ENCODE data around the gene ZSWIM1.
"Not testable (repeated sequence)": the region's sequence is repeated elsewhere in the genome, so short reads cannot be mapped to it uniquely, and the experiment has no call there.

The ZSWIM1 gene

GRCh38 chr20:45857114-45857881, 23.7 kb upstream of the ZSWIM1 start, which contains the start of the genes ACOT8 and ZSWIM3:
TSS of gene ACOT8 (minus strand) at chr20:45857392. CDS start at chr20:45857315, 77 bp downstream.
TSS of gene ZSWIM3 (plus strand) at chr20:45857614. CDS start at chr20:45857826, 212 bp downstream.
- peak; percentile 93 for DNase-seq

GRCh38 chr20:45857882-45858216, 23.2 kb upstream of the ZSWIM1 start:
- DNase-seq = no peak

- no peak for DNase-seq
Observed at GRCh38 chr20:45859916-45860315, 21.1 kb upstream of the ZSWIM1 start.

DNA sequence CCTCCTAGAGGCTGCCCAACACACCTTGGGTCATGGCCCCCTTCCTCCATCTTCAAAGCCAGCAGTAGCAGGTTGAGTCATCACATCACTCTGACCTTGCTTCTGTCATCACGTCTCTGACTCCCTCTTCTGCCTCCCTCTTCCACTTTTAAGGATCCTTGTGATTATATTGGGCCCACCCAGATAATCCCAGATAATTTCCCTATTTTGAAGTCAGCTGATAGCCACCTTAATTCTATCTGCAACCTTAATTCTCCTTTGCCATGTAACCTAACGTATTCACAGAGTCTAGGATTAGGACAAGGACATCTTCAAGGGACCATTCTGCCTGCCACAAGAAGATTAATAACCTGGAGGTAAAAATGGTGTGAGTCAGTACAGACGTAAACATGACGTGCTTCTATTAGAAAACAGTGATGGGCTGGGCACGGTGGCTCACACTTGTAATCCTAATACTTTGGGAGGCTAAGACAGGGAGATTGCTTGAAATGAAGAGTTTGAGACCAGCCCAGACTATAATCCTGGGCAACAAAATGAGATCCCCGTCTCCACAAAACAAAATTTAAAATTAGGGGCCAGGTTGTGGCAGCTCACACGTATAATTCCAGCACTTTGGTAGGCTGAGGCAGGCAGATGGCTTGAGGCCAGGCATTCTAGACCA, 20.3 kb upstream of the ZSWIM1 start:
- DNase-seq = no peak

DNA sequence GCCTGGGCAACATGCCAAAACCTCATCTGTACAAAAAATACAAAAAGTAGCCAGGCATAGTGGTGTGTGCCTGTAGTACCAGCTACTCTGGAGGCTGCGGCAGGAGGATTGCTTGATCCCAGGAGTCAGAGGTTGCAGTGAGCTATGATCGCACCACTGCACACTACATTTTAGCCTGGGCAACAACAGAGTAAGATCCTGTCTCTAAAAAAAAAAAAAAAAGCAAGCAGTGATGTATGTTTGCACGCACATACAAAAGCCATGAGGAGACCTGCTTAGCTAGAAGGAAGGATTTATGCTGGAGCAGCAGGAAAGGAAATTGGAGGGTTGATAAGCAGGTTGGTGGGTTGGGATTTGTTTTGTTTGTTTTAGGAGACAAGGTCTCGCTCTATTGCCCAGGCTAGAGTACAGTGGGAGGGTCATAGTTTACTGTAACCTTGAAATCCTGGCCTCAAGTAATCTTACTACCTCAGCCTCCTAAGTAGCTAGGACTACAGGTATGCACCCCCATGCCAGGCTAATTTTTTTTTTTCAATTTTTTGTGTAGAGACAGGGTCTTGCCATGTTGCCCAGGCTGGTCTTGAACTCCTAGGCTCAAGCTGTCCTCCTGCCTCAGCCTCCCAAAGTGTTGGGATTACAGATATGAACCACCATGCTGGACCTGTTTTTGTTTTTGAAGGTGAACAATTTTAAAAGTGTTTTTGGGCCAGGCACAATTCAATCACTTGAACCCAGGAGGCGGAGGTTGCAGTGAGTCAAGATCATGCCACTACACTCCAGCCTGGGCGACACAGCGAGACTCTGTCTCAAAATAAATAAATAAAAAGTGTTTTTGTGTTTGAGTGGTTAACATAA, 19.6 kb upstream of the ZSWIM1 start:
- DNase-seq = no peak

DNA sequence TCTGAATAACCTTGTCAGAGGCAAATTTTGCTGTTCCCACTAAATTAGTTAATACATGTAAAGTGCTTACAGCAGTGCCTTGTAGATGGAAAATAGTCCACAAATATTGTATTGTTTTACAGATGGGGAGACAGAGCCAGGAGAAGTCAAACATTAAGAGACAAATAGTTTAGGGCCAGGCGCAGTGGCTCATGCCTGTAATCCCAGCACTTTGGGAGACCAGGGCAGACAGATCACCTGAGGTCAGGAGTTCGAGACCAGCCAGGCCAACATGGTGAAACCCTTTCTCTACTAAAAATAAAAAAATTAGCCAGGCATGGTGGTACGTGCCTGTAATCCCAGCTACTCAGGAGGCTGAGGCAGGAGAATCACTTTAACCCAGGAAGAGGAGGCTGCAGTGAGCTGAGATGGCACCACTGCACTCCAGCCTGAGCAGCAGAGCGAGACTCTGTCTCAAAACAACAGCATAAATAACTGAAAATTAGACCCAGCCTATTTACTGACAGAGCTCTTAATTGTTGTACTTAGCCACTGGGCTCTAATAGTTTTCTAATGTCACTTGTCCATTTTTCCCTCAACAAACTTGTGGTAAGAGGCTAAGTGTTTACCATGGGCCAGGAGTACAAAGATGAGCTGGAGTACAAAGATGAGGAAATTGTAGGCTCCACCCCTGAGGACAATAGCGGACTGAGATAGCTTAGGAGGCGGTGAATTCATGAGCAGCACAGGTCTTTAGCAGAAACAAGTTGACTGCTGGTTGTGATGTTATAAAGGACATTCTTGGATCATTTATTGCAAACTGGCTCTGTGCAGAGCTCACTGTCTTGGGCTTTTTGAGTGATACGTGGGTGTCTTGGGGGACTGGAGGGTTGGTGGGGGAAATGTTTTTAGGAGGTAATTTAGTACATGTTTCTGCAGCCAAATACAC, 17.2 kb upstream of the ZSWIM1 start:
- no peak for DNase-seq

- no peak for DNase-seq
Observed at GRCh38 chr20:45866454-45866853, 14.6 kb upstream of the ZSWIM1 start.

DNA sequence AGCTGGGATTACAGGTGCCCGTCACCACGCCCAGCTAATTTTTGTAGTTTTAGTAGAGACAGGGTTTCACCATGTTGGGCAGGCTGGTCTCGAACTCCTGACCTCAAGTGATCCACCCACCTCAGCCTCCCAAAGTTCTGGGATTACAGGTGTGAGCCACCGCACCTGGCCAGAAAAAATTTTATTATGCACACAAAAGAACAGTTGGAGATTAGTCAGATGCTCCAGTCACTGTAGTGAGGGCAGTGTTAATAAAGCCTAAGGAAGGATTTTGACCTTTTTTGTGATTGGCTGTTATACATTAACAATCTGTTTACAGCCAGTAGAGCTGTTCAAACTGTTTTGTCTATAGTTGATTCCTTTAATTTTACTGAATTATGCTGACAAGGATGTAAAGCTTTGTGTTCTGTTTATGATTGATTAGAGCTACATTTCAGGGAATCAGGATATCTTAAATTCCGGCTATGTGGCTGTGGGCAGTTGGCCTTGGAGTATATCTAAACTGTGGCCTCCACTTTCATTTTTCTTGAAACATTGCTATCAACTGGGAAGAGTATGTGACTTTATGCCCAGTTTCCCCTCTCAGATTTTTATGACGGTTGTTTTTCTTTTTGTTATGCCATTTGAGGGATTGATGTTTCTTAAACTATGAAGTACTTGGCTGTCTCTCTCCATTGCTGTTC, 13.8 kb upstream of the ZSWIM1 start:
- DNase-seq = no peak

GRCh38 chr20:45867819-45868176, 13.2 kb upstream of the ZSWIM1 start:
- no peak for DNase-seq

GRCh38 chr20:45872626-45873025, 8.4 kb upstream of the ZSWIM1 start:
- no peak for DNase-seq

GRCh38 chr20:45873409-45874103, 7.5 kb upstream of the ZSWIM1 start:
- no peak for DNase-seq

- DNase-seq = not testable (repeated sequence)
Observed at GRCh38 chr20:45874104-45874481, 6.9 kb upstream of the ZSWIM1 start.

DNA sequence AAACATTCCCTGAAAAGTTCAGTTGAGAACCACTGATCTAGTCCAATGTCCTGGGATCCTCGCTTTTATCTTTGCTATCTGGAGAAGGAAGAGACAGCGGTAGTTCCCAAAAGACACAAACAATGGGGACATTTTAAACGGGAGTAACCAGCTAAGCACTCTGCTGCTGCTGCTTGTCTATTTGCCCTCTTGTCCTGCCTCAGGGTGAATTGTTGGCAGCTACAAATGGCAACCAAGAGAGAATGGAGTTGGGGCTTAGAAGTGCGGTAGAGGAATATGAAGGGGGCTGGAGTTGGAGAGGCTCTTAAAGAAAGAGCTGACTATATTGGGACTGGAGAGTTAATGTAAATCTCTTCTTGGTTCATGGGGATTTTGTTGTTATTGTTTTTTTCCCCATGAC, 6.5 kb upstream of the ZSWIM1 start:
- no peak for DNase-seq

DNA sequence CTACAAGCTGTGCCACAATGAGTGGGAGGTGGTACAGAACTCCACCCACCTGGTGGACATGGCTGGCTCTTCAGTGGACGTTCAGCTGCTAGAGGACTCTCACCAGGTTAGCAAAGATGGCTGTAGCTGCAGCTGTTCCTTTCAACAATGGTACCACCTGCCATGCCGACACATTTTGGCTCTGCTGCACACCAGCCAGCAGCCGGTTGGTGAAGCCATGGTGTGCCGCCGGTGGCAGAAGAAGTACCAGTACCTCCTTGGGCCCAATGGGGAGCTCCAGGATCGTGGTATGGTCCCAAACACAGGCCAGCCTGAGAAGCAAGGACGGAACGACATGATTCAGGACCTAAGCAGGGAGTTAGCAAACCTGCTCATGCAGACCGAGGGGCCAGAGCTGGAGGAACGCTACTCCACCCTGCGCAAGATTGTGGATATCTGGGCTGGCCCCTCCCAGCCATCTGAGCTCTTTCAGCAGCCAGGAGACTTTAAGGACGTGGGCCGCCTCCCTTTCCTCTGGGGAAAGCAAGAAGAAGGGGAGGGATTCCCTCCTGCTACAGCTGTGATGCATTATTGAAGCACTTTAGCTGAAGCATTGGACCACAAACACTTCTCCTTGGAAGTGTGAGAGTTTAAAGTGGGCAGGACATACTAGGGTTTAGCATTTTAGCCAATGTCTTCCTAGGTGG, 2.8 kb upstream of the ZSWIM1 start:
- no peak for DNase-seq

DNA sequence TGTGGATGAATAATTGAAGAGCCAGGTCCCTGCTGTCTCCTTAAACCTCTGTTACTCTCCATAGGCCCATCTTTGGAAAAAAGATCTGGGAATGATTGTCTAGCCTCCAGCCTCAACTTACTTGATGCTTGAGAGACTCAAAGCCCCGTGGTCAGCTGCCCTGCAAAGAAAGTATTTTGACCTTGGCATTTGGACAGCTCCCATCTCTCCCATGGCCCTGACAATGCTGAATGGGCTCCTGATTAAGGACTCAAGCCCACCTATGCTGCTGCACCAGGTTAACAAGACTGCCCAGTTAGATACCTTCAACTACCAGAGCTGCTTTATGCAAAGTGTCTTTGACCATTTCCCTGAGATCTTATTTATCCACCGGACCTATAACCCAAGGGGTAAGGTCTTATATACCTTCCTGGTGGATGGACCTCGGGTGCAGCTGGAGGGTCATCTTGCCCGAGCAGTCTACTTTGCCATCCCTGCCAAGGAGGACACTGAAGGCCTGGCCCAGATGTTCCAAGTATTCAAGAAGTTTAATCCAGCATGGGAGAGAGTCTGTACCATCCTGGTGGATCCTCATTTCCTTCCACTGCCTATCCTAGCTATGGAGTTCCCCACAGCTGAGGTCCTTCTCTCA, 1.6 kb downstream of the ZSWIM1 start:
- no peak for DNase-seq

DNA sequence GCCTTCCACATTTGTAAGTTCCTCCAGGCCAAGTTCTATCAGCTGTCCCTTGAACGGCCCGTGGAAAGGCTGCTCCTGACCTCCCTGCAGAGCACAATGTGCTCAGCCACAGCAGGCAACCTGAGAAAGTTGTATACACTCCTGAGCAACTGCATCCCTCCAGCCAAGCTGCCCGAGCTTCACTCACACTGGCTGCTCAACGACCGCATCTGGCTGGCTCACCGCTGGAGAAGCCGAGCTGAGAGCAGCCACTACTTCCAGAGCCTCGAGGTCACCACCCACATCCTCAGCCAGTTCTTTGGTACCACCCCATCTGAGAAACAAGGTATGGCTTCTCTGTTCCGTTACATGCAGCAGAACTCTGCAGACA, 2.1 kb downstream of the ZSWIM1 start:
- DNase-seq = no peak

DNA sequence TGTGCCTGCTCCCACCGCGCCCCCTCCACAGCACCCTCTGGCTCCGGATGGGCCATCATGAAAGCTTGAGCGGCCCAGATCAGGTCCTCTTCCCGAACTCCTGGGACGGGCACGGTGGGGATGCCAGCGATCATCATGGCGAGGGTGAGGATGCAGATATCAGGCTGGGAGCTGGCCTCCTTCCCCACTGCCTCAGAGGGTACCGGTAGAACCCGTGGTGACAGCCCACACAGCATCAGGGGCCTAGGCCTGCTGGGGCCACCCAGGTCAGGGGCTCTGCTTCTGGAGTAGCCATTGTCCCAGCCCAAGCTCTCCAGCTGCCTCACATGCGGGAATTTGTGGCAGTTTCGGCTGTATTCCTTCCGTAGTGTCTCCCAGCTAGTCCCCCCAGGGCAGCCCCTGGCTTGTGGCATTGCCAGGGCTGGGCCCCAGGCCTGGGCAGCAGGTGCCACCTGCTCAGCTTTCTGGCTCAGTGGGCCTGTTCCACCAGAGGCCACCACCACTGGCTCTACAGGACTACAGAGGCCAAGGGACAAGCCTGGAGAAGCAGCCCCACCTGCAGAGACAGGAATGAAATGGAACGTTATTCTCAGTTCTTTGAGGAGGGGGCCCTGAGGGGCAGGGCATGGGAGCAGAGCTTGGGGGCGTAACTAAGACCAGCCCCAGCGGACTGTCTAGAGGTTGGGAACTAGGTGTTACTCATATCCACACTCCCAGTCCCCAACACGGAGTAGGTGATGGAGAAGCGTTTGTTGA, 5.7 kb downstream of the ZSWIM1 start:
- DNase-seq = no peak

DNA sequence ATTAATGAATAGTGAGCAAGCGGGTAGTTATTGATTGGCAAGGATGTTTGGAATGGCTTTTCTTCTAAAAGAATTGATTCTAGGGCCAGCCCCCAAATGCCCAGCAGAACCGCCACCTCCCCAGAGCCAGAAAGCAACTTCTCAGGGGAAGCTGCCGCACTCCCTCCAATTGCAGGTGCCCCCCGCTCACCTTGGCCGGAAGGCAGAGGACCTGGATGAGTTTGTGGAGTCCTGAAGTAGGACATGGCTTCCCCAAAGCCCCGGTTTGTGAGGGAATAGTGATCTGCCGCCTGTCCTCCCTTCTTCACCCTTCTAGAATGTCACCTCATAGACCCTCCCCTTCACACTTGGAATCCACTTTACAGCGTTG, 6.3 kb downstream of the ZSWIM1 start, which contains the start of gene SPATA25:
TSS of gene SPATA25 (minus strand) at position 277 of the 370 bp plus-strand sequence. CDS start at position 245, 32 bp downstream.
- DNase-seq = no peak

GRCh38 chr20:45888681-45889080, 7.7 kb downstream of the ZSWIM1 start:
- DNase-seq = no peak

Measured in 8988T (cell line).